Measurements from ENCODE around the gene LRIT2.

The LRIT2 gene

GRCh38 chr10:84233940-84234339 lies 8.6 kb upstream of the LRIT2 start:
- TF ChIP-seq CTCF (IDR thresholded peaks at IDR 0.05; ENCODE audit: control insufficient read depth, extremely low read depth, insufficient read depth): no peak
- no peak for DNase-seq (ENCODE audit: low read depth)
- H3K4me3 ChIP-seq (ENCODE audit: low read depth, low read length): no peak overlapping the region

- H3K4me3 ChIP-seq (ENCODE audit: low read depth, low read length): no peak overlapping the region
- DNase-seq (ENCODE audit: low read depth): no peak
- TF ChIP-seq CTCF (IDR thresholded peaks at IDR 0.05; ENCODE audit: control insufficient read depth, extremely low read depth, insufficient read depth): no peak
These were observed 7.0 kb upstream of the LRIT2 start for GRCh38 chr10:84232376-84232775.

GRCh38 chr10:84230359-84230758 lies 5.0 kb upstream of the LRIT2 start:
- no peak for DNase-seq (ENCODE audit: low read depth)
- no peak overlapping the region for H3K4me3 ChIP-seq (ENCODE audit: low read depth, low read length)
- no peak for TF ChIP-seq CTCF (IDR thresholded peaks at IDR 0.05; ENCODE audit: control insufficient read depth, extremely low read depth, insufficient read depth)

- TF ChIP-seq CTCF (IDR thresholded peaks at IDR 0.05; ENCODE audit: control insufficient read depth, extremely low read depth, insufficient read depth): no peak
- no peak overlapping the region for H3K4me3 ChIP-seq (ENCODE audit: low read depth, low read length)
- DNase-seq (ENCODE audit: low read depth): no peak
These were observed 2.5 kb upstream of the LRIT2 start for GRCh38 chr10:84227810-84228209.

GRCh38 chr10:84226616-84227015 lies 1.3 kb upstream of the LRIT2 start:
- DNase-seq (ENCODE audit: low read depth): no peak
- TF ChIP-seq CTCF (IDR thresholded peaks at IDR 0.05; ENCODE audit: control insufficient read depth, extremely low read depth, insufficient read depth): no peak
- no peak overlapping the region for H3K4me3 ChIP-seq (ENCODE audit: low read depth, low read length)

- no peak overlapping the region for H3K4me3 ChIP-seq (ENCODE audit: low read depth, low read length)
- TF ChIP-seq CTCF (IDR thresholded peaks at IDR 0.05; ENCODE audit: control insufficient read depth, extremely low read depth, insufficient read depth): no peak
- no peak for DNase-seq (ENCODE audit: low read depth)
These were observed 824 bp downstream of the LRIT2 start for GRCh38 chr10:84224411-84225028.

GRCh38 chr10:84221916-84222315 lies 3.4 kb downstream of the LRIT2 start:
- DNase-seq (ENCODE audit: low read depth): no peak
- H3K4me3 ChIP-seq (ENCODE audit: low read depth, low read length): no peak overlapping the region
- no peak for TF ChIP-seq CTCF (IDR thresholded peaks at IDR 0.05; ENCODE audit: control insufficient read depth, extremely low read depth, insufficient read depth)
